DOHH2 (cell line): ENCODE measurements around the gene VPS8.

ENCODE experiments used
- H3F3A ChIP-seq: fragments of 200-600 bp; sonication (generic), shearing (Covaris generic); 2 replicates; pipeline ENCODE4 v1.6.0; 2016; ENCODE audit warnings: antibody characterized with exemption, mild to moderate bottlenecking; ENCODE audit not compliant: control insufficient read depth, insufficient read depth
- H3K27ac ChIP-seq: fragments of 200-600 bp; sonication (generic); 2 replicates; pipeline ENCODE4 v1.5.1; 2014; ENCODE audit warnings: low read depth, mild to moderate bottlenecking, low read length, moderate library complexity
- H3K27me3 ChIP-seq: fragments of 200-600 bp; sonication (generic); 2 replicates; pipeline ENCODE4 v1.6.1; 2014; ENCODE audit warnings: mild to moderate bottlenecking, low read length, mixed read lengths; ENCODE audit not compliant: control insufficient read depth
- H3K36me3 ChIP-seq: fragments of 200-600 bp; sonication (generic); 2 replicates; pipeline ENCODE4 v1.6.1; 2014; ENCODE audit warnings: mild to moderate bottlenecking, low read length, moderate library complexity, mixed read lengths; ENCODE audit not compliant: control insufficient read depth
- H3K4me1 ChIP-seq: fragments of 200-600 bp; sonication (generic); 2 replicates; pipeline ENCODE4 v1.6.1; 2014; ENCODE audit warnings: mild to moderate bottlenecking, low read length, mixed read lengths; ENCODE audit not compliant: control insufficient read depth
- H3K4me2 ChIP-seq: fragments of 200-600 bp; sonication (generic); 2 replicates; pipeline ENCODE4 v1.6.0; 2014; ENCODE audit warnings: mild to moderate bottlenecking, low read length, moderate library complexity
- H3K4me3 ChIP-seq: fragments of 200-600 bp; sonication (generic); 2 replicates; pipeline ENCODE4 v1.5.1; 2014; ENCODE audit warnings: mild to moderate bottlenecking, low read length, mixed read lengths
- H3K79me2 ChIP-seq: fragments of 200-600 bp; sonication (generic); 2 replicates; pipeline ENCODE4 v1.6.1; 2014; ENCODE audit warnings: mild to moderate bottlenecking, low read length, mixed read lengths; ENCODE audit not compliant: control insufficient read depth
- H3K9me2 ChIP-seq: fragments of 200-600 bp; sonication (generic); replicated peaks from 2 replicates; pipeline ENCODE4 v1.6.1; 2014; ENCODE audit warnings: mild to moderate bottlenecking, low read length, mixed read lengths; ENCODE audit not compliant: control insufficient read depth
- H3K9me3 ChIP-seq: fragments of 200-600 bp; sonication (generic); 2 replicates; pipeline ENCODE4 v1.6.1; 2014; ENCODE audit warnings: antibody characterized with exemption, low read length, mixed read lengths; ENCODE audit not compliant: control insufficient read depth, insufficient read depth
- H4K20me1 ChIP-seq: fragments of 200-600 bp; sonication (generic); 2 replicates; pipeline ENCODE4 v1.6.0; 2014; ENCODE audit warnings: low read depth, mild to moderate bottlenecking, antibody characterized with exemption, low read length, moderate library complexity; ENCODE audit not compliant: control insufficient read depth, insufficient read depth
- EZH2phosphoT487 ChIP-seq: fragments of 200-600 bp; sonication (generic); IDR thresholded peaks from 2 replicates; pipeline ENCODE4 v1.6.1; 2017; ENCODE audit warnings: borderline replicate concordance, mild to moderate bottlenecking, antibody characterized with exemption, low read length, moderate library complexity, mixed read lengths
- TF ChIP-seq, protein P1 (sequence below): fragments of 200-600 bp; sonication (generic); IDR thresholded peaks from one replicate; pipeline ENCODE4 v1.5.1; 2014; ENCODE audit warnings: antibody characterized with exemption, mild to moderate bottlenecking, low read depth, low read length; ENCODE audit not compliant: poor library complexity, severe bottlenecking

VPS8 gene

GRCh38 chr3:184772667-184773272, 39.2 kb upstream of the VPS8 start:
- H3K9me3 ChIP-seq = no peaks in the 10 kb centered on the region
- no peak overlapping the region for H3K4me3 ChIP-seq
- no peak overlapping the region for H3K4me2 ChIP-seq
- no peaks in the 10 kb centered on the region for H3K4me1 ChIP-seq
- H3F3A ChIP-seq = no peaks in the 10 kb centered on the region
- peaks cover 11% of the 10 kb centered on the region; the same call in 1 of the 2 replicates for H3K27me3 ChIP-seq
- H3K79me2 ChIP-seq = no peaks in the 10 kb centered on the region
- H4K20me1 ChIP-seq = no peaks in the 10 kb centered on the region
- TF ChIP-seq EZH2phosphoT487 = no peak
- TF ChIP-seq, protein P1, sequence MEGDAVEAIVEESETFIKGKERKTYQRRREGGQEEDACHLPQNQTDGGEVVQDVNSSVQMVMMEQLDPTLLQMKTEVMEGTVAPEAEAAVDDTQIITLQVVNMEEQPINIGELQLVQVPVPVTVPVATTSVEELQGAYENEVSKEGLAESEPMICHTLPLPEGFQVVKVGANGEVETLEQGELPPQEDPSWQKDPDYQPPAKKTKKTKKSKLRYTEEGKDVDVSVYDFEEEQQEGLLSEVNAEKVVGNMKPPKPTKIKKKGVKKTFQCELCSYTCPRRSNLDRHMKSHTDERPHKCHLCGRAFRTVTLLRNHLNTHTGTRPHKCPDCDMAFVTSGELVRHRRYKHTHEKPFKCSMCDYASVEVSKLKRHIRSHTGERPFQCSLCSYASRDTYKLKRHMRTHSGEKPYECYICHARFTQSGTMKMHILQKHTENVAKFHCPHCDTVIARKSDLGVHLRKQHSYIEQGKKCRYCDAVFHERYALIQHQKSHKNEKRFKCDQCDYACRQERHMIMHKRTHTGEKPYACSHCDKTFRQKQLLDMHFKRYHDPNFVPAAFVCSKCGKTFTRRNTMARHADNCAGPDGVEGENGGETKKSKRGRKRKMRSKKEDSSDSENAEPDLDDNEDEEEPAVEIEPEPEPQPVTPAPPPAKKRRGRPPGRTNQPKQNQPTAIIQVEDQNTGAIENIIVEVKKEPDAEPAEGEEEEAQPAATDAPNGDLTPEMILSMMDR = no peak
- no peak overlapping the region for H3K27ac ChIP-seq
- H3K36me3 ChIP-seq = no peaks in the 10 kb centered on the region
- no peaks in the 10 kb centered on the region for H3K9me2 ChIP-seq

- no peak overlapping the region for H3K4me2 ChIP-seq
These were observed 38.4 kb upstream of the VPS8 start for GRCh38 chr3:184773283-184774186.

GRCh38 chr3:184776916-184777315, 35.0 kb upstream of the VPS8 start:
- no peak overlapping the region for H3K4me2 ChIP-seq
- no peaks in the 10 kb centered on the region for H3K9me2 ChIP-seq
- no peaks in the 10 kb centered on the region for H3F3A ChIP-seq
- H3K79me2 ChIP-seq = no peaks in the 10 kb centered on the region
- H3K9me3 ChIP-seq = no peaks in the 10 kb centered on the region
- H4K20me1 ChIP-seq = no peaks in the 10 kb centered on the region
- H3K27me3 ChIP-seq = peaks cover 10% of the 10 kb centered on the region; the same call in 1 of the 2 replicates
- no peak overlapping the region for H3K4me3 ChIP-seq
- H3K4me1 ChIP-seq = peaks cover 20% of the 10 kb centered on the region
- no peaks in the 10 kb centered on the region for H3K36me3 ChIP-seq
- no peak overlapping the region for H3K27ac ChIP-seq
- TF ChIP-seq, protein P1 = no peak
- TF ChIP-seq EZH2phosphoT487 = no peak

More at GRCh38 chr3:184773283-184774186, 38.4 kb upstream of the VPS8 start:
- Histone ChIP-seq H3K4me1 (0 out of 2 replicates have a peak, but pooled peaks cover 2% of the 10 kb centered on the region), H3K36me3 (no peaks in the 10 kb centered on the region), H3K9me3 (no peaks in the 10 kb centered on the region), H4K20me1 (no peaks in the 10 kb centered on the region), H3K9me2 (no peaks in the 10 kb centered on the region), H3K4me3 (no peak overlapping the region), H3F3A (no peaks in the 10 kb centered on the region), H3K27me3 (peaks cover 10% of the 10 kb centered on the region; the same call in 1 of the 2 replicates), H3K27ac (no peak overlapping the region), H3K79me2 (no peaks in the 10 kb centered on the region)
- TF ChIP-seq EZH2phosphoT487 = no peak
- TF ChIP-seq, protein P1 = no peak
